ENCODE results near the gene SLITRK5.

DNA sequence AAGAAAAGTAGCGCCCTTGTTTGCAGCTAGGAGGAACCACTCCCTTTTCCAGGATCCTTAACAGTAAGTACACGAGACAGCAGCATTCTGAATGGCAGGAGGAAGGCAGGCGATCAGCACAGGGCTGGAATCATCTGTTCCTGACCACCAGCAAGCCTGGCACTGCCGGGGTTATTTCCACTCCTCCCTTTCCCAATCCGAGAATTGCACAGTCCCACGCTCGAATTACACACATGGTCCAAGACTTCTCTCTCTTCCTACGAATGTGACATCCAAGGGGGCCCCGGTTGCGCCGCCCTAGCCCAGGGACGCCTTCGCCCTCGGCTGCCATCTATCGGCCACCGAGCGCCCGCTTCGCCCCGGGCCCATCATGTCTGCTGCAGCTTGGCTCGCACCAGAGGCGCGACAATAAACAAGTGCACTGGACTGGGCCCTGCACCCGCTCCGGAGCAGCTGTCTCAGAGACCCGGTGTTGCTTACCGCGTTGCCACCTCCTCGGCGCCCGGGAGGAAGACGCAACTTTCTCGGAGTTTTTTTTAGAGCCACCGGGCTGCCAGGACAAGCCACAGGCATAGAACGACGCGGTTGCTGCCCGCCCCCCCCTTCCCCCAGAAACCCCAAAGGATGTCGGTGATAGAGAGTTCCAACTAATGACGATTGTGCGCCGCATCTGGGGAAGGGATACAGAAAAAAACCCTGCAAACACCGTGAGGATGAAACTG, at the start of gene SLITRK5:
- TF ChIP-seq POLR2AphosphoS5 (IDR thresholded peaks at IDR 0.05; ENCODE audit: borderline replicate concordance, low read depth, low read length) (peak; percentile 30; the same call in 1 of the 2 replicates), EZH2 (IDR thresholded peaks at IDR 0.05) (no peak)

All from SK-N-MC (cell line).